Hematopoietic multipotent progenitor cell treated with erythropoietin and hydrocortisone succinate and interleukin-3 and kit ligand, for 6 days (in vitro differentiated cells): ENCODE results near the gene PDILT.
"Not testable (repeated sequence)": the region's sequence is repeated elsewhere in the genome, so short reads cannot be mapped to it uniquely, and the experiment has no call there.

Experiments used
- DNase-seq: peaks from one replicate; pipeline ENCODE4 v3.0.0-alpha.2; 2015

Gene PDILT

GRCh38 chr16:20359997-20360396 is 44.5 kb downstream of the PDILT start:
- peak; percentile 21 for DNase-seq

DNA sequence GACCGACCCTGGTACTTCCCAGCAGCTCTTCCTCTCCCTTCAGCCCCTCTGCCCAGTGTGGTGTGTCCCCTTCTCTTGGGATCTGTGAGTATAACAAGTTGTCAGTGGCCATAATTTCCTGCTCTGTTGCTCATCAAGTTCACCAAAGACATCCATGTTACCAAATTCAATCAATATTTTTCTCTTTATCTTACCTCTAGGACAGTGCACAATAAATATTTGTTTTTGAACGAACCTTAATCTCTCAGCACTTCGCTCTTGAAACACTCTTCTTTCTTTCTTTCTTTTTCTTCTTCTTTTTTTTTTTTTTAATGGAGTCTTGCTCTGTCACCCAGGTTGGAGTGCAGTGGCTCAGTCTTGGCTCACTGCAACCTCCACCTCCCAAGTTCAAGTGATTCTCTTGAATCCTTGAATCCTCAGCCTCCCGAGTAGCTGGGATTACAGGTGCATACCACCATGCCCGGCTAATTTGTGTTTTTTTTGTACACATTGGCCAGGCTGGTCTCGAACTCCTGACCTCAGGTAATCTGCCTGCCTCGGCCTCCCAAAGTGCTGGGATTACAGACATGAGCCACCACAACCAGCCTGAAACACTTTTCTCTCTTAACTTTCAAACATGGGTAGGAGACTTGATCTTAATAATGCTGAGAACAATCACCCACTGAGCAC is 49.3 kb downstream of the PDILT start:
- DNase-seq, result no peak

DNA sequence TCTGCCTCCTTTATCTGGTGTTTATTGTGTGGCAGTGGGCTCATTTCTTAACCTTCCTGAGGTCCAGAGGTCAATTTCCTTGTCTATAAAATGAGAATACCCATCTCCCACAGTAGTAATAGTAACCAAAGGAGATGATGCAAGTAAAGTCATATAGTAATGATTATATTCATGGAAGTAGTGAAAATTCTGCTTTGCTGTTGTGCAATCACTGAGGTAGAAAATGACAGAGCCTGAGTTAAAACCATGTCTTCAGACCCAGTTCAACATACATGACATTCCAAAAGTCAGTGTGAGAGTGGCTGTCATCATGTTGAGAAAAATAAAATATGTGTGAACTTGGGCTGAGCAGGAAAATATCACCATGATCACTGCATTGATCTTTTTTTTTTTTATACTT is 51.2 kb downstream of the PDILT start:
- DNase-seq, result no peak

- DNase-seq, result no peak
Observed at GRCh38 chr16:20352615-20353014, 51.9 kb downstream of the PDILT start, which contains the start of gene UMOD. TSS of gene UMOD (minus strand) at chr16:20352715. CDS start at chr16:20350737, 1,978 bp downstream.

- DNase-seq, result no peak
Observed at GRCh38 chr16:20349615-20350014, 54.9 kb downstream of the PDILT start.

DNA sequence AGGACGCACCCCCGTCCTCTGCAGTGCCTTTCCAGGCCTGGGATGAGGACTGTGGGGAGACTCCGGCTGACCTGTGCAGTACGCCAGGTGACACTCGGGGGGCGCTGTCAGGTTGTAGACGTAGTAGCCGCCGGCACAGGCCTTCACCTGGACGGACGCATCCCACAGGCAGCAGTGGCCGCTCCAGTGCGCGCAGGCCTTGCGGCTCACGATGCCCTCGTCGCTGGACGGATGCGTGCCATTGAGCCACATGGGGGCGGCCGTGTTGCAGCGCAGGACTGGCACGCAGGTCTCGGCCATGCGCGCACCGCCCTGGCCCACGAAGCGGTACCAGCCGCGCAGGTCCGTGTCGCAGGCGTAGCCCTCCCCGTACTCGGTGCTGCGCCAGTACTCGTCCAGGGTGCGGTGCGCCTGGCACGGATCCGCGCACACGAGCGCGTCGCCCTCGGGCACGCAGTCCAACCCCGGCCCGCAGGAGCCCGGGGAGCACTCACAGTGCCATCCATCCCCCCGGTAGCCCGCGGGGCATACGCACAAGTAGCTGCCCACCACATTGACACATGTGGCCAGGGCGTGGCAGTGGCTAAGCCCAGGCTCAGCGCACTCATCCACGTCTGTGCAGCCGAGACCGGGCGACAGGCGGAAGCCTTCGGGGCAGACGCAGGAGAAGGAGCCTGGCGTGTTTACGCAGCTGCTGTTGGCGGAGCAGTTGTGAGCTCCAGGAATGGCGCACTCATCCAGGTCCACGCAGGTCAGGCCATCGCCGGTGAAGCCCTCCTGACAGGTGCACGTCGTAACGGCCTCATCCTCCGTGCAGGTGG is 56.0 kb downstream of the PDILT start:
- peak; percentile 2 for DNase-seq

DNA sequence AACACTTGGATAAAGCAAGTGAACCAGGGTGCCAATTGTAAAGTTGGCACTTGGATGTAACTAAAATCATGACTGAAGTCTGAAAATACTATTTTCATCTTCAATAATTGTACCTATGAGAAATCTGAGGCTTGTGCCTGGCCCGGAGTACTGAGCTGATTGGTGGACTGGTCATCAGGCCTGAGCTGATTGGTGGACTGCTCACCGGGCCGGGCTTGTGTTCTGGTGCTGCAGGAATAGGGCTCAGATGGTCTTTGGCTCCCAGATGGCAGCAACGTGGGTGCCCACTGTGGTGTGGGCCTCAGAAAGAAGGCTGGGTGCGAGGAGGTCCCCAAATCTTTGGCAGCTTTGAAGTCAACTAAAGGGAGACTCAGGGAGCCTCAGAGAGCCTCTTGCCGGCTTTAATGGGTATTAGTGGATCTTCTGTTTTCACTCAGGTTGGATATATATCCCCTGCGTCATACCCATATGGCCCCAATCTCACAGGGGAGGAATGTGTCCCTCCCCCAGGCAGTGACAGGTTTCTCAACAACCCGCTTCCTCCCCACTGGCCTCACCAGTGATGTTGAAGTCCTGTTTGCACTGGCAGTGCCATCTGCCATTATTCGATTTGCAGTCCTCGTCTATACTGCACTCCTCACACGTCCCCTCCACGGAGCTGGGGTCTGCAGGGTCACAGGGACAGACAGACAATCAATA is 56.7 kb downstream of the PDILT start:
- DNase-seq, result no peak

- no peak for DNase-seq
Observed at GRCh38 chr16:20344611-20345010, 59.9 kb downstream of the PDILT start.

- no peak for DNase-seq
Observed at GRCh38 chr16:20339744-20340143, 64.8 kb downstream of the PDILT start.

- DNase-seq, result no peak
Observed at GRCh38 chr16:20336955-20337354, 67.6 kb downstream of the PDILT start.

DNA sequence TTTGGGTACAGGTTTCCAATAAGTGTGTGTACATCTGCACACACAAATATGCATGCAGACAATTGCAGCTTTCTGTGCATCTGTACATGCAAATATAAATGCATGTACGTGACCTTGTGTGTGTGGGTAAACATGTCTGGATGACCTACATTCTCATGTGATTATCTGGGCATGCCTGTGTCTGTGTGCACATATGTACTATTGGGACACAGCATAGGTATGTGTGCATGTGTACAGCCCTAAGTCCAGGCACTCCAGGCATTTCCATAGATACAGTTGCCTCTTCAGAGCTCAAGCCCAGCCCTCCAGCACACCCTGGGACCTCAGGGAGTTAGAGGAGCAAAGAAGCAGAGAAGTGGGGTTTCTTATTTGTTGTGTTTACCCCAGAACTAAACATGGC is 70.1 kb downstream of the PDILT start:
- DNase-seq, result no peak

GRCh38 chr16:20333120-20333519 is 71.4 kb downstream of the PDILT start:
- DNase-seq, result no peak

- no peak for DNase-seq
Observed at GRCh38 chr16:20332411-20332810, 72.1 kb downstream of the PDILT start.

- no peak for DNase-seq
Observed at GRCh38 chr16:20331635-20332034, 72.9 kb downstream of the PDILT start.

GRCh38 chr16:20329392-20330138 is 75.0 kb downstream of the PDILT start:
- DNase-seq, result no peak

DNA sequence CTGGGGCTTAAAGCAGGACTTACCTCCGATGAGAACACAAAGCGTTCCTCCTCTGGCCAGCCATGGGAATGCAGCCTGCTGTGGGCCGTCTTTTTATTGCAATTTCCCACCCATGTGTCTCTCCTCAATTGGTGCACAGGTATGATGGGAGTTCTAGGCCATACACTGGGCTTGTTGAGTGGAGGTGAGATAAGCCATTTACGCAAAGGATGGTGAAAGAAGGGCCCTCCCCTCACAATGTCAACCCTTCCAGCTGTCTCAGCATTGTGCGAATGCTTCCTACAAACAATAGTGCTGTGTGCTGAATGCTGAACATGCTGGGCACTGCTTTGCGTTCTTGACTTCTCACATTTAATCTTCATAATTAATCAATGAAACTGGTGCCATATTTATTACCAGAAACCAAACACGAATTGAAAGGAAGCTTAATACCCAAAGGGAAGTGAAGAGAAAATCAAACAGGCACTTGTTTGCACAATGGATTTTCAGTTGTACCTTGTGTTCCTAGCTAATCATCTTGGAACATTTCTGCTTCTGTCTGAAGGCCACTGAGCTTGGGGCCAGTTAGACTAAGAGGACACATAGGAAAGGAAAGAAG is 77.0 kb downstream of the PDILT start, which contains the start of gene GP2:
GP2 (minus strand) TSS at position 70 of the 598 bp plus-strand sequence. CDS start 1,082 bp downstream, outside the sequence.
- DNase-seq, result no peak

GRCh38 chr16:20326321-20326720 is 78.2 kb downstream of the PDILT start:
- DNase-seq, result no peak

DNA sequence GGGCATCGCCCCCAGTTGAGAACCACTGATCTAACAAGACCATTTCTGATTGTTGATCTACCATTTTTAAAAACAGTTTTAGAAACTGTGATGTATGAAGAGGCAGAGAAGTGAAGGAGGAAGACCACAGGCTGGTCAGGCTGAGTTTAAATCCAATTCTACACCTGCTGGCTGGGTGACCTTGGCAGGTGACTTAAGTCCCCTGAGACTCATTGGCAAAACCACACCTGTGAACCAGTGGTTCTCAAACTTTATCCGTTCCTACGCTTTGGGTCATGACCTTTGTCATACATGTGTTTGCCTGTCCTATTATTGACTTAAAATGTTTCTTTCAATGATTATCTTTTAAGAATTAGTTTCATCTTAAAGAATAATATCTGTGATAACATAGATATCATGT is 79.5 kb downstream of the PDILT start:
- no peak for DNase-seq

DNA sequence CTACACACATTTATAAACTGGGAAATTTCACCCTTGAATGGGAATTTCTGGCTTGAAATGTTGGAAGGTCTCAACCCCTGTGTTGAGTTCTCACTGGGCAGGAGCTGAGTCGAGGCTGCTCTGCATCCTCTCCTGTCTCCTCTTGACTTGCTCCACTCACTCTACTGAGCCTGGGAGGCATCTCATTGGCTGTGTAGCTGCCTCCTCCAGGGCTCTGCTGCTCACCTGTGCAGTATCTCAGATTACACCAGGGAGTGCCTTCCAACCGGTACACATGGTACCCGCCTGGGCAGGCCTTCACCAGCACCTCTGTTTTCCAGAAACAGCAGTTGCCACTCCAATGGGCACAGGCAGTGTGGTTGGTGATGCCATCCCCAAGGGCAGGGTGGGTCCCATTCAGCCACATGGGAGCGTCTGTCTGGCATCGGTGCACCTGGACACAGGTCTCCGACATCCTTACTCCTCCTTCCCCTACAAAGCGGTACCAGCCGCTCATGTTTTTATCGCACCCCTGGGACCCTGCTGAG is 80.9 kb downstream of the PDILT start:
- DNase-seq, result no peak

GRCh38 chr16:20322696-20323095 is 81.8 kb downstream of the PDILT start:
- no peak for DNase-seq

- no peak for DNase-seq
Observed at GRCh38 chr16:20321671-20322070, 82.9 kb downstream of the PDILT start.

GRCh38 chr16:20321051-20321450 is 83.5 kb downstream of the PDILT start:
- not testable (repeated sequence) for DNase-seq
